GM21381 (cell line): ENCODE data around the gene JMJD1C.
A peak's percentile ranks its signal among the peaks of the same experiment; 100 is the strongest.

Source experiments
- ATAC-seq: cut with Tn5 transposase; IDR thresholded peaks from one replicate; pipeline ENCODE4 v1.9.1; 2021; ENCODE audit warnings: mild to moderate bottlenecking, moderate library complexity; ENCODE audit not compliant: unreplicated experiment

JMJD1C gene

DNA sequence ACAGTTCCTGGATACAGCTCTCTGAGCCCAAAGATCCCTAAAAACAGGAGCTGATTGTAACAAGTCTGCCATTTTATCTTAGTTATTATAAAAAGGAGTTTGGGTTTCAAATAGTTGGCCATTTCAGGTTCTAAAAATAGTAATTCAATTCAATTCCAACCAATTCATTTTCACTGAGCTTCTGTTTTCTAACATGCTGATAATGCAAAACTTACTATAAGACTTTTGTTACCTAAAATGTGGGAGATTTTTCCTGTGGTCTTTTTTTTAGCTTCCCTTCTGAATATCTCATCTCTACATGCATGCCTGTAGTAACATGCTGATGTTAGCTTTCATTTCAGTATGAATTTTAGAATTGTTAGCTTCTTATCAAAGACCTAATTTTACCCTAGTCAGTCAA, 319.3 kb downstream of the JMJD1C start:
- no peak for ATAC-seq

DNA sequence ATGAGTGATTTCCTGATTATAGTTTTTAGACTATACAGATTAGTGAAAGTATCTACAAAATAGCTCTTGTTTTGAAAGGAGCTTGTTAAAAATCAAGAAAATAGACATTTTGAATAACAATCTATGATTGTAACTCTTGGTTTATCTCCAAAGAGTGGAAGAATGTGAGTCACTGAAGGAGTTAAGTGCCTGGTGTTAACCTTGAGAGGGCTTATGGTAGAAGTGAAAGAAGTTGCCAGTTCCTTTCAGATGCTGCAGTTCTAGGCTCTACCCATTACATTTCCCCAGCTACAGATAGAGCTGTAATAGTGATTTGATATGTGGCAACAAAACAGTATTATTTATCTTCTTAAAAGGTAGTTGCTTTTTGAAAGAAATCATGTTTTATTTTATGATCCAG, 320.0 kb downstream of the JMJD1C start:
- ATAC-seq, result no peak

DNA sequence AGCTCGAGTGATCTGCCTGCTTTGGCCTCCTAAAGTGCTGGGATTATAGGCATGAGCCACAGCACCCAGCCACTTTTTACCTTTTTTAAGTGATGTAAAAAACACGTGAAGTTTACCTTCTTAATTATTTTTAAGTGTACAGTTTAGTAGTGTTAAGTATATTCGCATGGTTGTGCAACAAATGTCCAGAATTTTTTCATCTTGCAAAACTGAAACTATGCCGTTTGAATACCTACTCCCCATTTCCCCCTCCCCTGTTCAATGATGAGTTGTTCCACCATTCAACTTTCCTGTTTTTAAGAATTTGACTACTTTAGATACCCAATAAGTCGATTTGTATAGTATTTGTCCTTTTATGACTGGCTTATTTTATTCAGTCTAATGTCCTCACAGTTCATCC, 321.8 kb downstream of the JMJD1C start:
- ATAC-seq, result no peak

DNA sequence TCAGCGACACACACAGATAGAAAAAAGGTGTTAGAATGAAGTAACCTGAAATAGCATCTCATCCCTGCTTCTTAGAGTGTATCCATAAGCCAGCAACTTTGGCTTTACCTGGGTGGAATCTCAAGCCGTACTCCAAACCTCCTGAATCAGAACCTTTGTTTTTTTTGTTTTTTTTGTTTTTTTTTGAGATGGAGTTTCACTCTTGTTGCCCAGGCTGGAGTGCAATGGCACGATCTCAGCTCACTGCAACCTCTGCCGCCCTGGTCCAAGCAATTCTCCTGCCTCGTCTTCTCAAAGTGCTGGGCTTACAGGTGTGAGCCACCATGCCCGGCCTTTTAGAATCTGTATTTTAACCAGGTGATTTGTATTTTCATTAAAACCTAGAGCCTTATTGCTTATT, 323.6 kb downstream of the JMJD1C start:
- ATAC-seq, result no peak

DNA sequence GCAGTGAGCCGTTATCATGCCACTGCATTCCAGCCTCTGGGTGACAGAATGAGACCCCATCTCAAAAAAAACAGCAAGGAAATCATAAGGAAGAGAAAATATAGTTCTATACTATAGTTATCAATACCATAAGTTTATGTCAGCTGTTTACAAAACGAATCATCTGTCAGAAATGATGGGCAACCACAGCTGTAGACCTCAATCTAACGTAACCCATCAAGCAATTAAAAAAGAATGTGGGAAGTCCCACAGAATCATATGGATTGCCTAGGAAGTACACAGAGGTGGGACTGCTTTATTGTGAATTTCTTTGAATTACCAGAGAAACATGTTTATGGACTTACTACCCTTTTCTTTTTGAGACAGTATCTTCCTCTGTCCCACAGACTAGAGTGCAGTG, 325.7 kb downstream of the JMJD1C start:
- ATAC-seq, result no peak

DNA sequence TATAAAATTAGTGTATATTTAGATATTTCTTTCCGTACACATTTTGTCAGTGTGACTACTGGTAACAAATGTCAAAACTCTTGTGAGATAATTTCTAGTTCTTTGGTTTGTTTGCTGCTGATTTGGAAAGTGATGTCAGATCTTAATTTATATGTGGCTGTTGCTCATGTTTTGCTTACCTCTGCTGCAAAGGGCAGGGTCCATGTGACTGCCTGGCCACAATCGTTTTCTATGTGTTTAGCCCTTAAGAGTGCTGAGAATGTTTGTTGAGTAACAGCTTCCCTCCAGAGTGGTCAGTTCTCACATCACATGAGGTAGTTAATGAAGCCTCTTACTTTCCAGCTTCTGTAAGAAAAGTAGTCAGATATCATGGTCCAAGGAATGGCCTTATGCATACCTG, 328.5 kb downstream of the JMJD1C start:
- no peak for ATAC-seq

DNA sequence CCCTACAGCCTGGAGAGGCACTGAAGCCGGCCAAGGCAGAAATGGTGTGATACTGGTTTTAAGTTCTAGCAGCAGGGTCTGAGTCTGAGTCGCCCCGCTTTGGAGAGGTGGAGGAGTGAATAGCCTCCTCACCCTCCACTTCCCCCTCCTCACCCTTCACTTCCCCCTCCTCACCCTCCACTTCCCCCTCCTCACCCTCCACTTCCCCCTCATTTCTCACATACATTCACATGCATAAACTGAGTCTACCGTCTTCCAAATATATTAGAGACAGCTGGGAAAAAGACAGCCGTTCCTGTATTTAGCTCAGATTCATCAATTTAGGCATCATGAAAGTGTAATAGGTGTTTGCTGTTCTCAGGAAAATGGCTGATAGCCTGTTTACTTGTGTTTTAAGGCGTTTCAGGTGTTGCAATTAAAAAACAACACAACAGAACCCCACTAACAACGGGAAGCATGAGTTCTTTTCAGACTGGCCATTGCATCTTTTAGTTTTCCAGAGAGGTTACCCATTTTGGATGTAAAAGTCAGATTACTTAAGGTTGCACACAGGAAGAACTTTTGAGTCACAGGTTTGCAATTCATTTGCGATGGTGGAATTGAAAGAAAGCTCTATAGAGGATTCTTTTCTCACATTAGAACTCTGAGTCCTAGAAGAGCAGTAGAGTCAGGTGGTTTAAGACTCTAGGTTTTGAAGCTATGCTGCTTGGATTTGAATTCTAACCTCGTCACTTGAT, 331.8 kb downstream of the JMJD1C start:
- no peak for ATAC-seq

DNA sequence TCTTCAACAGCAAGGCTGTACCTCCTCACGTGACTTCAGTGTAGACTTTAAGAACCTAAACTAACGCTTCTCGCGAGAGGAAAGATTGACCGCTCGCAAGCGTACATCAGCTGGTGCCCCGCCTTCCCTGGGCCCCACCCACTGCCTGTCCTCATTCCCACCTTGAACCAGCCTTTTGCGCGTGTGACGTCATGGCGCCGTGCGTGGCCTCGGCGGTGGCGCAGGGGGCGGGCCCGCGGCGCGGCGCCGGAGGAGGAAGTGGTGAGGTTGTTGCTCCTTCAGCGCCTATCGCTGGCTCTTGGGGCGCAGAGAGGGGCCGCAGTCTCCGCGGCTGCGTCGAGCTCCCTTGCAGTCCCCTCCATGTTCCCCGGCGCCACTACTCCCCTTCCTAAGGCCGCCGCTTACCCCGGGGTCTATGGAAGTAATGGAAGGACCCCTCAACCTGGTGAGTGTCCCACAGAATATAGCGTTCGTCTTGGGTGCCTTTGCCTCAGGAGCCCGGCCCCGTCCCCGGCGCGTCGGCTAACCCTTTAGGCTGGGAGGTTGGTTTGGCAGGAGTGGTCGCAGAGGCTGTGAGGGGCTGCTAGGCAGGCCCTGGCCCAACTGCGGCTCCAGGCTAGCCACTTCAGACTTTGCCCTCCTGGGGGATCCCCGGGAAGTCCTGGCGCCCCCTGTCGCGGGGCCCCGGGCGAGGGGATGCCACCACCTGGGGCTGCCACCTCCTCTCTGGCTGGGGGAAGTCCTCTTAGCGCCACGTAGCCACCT, 332.5 kb downstream of the JMJD1C start, which contains the start of gene NRBF2:
Gene NRBF2, plus strand, starts transcription at position 273 of the 765 bp plus-strand sequence. Its CDS starts 143 bp downstream, at position 416.
- ATAC-seq, result peak; percentile 97

DNA sequence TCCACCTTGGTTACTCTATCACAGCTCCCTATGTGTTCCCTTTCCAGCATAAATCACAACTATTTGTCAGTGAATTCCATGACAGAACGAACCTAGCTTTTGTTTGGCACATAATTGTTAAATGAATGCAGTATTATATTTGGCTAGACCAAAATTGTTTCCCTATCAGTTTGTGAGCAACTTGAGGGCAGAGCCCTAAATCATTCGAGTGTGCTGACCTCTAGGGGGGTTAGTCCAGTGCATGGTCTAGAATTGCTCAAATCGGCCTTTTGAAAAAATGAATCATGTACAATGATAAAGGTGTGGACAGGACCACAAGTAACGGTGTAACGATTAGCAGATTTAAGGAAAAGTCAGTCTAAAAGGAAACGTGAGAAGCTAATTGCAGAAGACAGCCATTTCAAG, 333.1 kb downstream of the JMJD1C start:
- ATAC-seq, result no peak

DNA sequence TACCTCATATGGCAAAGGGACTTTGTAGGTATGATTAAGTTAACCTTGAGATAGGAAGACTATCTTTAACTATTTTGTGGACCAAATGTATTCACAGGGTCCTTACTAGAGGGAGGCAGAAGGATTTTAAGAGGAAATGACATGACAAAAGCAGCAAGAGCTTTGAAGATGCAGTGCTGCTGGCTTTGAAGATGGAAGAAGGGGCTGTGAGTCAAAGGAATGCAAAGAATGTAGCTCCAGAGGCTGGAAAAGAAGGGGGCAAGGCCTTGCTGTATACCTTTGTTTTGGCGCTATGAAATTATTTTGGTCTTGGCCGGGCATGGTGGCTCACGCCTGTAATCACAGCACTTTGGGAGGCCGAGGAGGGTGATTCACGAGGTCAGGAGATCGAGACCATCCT, 335.9 kb downstream of the JMJD1C start:
- ATAC-seq, result no peak

DNA sequence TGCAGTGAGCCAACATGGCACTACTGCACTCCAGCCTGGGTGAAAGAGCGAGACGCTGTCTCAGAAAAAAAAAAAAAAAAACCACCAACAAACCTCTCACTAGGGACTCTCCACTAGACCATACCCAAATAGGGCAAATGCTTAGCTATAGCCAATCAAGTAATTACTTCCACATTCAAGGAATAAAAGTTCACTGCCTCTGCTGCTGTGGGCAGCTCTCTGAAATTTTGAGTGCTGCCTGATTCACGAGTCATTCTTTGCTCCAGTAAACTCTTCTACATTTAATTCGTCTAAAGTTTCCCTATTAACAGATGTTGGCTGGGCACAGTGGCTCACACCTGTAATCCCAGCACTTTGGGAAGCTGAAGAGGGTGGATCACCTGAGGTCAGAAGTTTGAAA, 337.3 kb downstream of the JMJD1C start:
- no peak for ATAC-seq

DNA sequence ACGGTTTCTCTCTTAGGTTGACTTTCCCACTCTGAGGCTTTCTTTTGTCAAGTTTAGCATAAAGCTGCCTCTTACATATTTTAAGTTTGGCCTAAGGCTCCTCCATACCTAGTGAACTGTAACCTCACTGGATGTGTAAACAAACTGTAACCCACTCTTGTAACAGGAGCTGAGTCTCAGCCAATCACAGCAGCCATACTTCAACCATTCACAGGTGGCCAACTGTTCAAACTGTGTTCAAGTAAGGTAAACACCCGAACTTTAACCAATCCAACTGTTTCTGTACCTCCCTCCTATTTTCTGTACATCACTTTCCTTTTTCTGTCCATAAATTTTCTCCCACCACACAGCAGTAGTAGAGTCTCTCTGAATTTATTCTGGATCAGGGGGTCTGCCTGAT, 340.3 kb downstream of the JMJD1C start:
- ATAC-seq, result no peak

DNA sequence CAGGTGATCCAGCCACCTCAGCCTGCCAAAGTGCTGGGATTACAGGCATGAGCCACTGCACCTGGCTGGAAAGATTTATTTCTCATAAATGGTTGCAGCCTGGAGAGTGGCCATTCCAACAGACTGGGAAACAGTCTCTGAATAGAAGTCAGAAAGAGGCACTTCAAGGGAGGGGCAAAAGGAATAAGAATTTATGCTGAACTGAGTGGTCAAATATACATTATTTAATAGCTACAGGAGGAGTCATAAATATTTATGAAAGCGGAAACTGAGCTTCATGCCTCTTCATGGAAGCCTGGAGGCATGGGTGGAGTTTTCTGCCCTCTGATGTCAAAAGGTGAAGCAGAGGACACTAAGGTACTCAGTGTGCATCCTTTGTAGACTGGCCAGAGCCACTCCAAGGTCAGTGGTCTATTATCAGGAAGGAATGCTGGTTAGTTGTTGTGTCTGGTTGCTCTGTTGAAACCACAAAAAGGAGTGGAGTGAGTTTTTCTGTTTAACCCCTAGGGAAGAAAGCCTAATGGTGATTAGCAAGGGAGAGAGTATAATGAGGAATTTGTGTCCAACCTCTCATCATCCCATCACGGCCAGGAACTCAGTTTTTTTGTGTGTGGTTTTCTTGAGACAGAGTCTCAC, 341.9 kb downstream of the JMJD1C start:
- ATAC-seq, result no peak

DNA sequence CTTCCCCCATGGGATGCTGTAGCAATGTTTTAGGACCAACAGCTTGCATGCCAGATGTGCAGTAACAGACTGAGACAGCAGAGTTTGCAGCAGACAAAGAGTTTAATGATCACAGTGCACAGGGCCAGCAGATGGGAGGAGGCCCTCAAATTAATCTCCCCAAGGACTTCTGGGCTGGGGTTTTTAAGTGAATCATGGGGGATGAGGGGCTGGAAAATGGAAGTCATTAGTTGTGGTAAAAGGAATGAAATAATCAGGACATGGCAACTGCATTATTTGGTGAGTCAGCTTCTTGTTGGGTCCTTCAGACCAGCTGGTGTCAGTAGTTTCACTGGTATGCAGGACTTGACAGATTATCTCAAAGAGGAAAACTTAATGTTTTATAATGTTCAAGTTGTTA, 345.2 kb downstream of the JMJD1C start:
- ATAC-seq, result no peak

DNA sequence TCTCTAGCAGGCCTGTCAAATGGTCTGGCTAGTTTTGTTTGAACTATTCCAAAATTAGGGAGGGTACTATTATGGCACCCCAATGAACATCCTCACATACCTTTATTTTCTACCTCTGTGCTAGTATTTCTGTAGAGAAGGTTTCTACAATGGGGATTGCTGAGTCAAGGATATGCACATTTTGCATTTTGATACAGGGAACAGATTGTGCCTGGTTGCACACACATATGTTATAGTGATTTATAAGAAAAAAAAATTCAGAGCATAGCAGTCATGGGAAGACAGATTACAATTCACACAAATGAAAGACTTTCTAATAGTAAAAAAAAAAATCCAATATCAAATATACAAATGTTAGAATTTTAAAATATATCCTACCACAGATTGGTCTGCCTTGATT, 346.7 kb downstream of the JMJD1C start:
- ATAC-seq, result no peak
